Airway epithelial cell (primary cell): Measurements from ENCODE around the gene GOLGA6D. TPM values are rescaled to one million over a fixed set of nuclear protein-coding genes. Genes with fewer than 3 reads are reported as not detected.

Experiments
- total RNA-seq: library from RNA; depleted of rRNA; stranded (reverse); fragments of >200 nt; gene quantifications from 2 replicates; pipeline ENCODE4 v1.2.3, GENCODE V29; 2015

The GOLGA6D gene, protein sequence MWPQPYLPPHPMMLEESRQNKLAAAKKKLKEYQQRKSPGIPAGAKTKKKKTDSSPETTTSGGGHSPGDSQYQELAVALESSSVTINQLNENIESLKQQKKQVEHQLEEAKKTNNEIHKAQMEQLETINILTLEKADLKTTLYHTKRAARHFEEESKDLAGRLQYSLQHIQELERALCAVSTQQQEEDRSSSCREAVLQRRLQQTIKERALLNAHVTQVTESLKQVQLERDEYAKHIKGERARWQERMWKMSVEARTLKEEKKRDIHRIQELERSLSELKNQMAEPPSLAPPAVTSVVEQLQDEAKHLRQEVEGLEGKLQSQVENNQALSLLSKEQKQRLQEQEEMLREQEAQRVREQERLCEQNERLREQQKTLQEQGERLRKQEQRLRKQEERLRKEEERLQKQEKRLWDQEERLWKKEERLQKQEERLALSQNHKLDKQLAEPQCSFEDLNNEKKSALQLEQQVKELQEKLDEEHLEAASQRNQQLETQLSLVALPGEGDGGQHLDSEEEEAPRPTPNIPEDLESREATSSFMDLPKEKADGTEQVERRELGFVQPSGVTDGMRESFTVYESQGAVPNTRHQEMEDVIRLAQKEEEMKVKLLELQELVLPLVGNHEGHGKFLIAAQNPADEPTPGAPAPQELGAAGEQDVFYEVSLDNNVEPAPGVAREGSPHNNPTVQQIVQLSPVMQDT
- total RNA-seq: not detected in 2 replicates

GRCh38 chr15:75282572-75282971 lies at the start of gene GOLGA6D:
Gene GOLGA6D, plus strand, starts transcription at chr15:75282835. Its CDS starts 41 bp downstream, at chr15:75282876.

DNA sequence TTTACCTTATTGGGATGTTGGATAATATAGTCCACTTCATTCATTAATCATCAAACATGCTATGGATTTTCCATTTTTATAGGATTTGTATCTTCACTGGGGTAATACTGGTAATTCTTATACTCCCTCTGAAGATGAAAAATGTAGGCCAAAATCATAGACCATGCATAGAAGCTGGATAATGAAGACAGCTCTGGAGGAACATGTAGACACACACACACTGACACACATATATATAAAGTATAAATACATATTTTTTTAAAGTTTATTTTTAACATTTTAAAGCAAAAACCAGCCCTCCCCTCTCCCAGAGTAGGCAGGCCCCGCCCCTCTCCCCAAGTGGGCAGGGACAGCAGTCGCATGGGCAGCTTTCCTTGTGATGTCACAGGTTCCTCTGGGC lies 24.6 kb upstream of the GOLGA6D start, which contains the start of gene GOLGA6C:
Gene GOLGA6C (plus strand): TSS at position 301 of the 400 bp plus-strand sequence. CDS start 265 bp downstream, outside the sequence.

DNA sequence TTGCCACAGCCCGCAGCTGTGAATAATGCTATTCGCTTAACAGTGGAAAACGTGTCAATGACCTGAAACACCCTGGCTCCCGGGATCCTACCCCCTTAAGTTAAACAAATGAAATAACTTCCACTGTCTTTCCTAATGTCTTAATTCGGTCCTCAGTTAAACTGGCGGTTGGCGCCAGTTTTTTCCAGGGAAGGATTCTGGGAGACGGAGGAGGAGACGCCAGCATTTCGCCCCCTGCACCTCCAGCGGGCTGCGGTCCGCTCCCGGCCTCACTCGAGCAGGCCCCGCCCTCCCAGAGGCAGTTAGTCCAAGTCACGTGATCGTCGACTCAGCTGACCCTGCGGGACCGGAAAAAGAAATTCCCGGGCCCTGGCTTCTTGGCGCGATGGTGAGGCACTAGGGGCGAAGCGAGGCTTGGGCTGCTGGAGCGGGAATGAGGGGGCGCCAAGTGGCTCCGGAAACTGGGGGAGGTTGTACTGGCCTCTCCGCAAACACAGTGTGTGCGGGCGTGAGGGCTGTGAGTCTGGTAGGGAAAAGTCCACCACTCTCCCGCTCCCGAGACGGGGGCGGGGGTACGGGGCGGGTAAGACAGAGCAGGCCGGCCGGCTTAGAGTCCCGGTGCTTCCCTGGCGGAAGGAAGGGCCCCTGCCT lies 53.2 kb downstream of the GOLGA6D start, which contains the start of gene COMMD4:
Gene COMMD4 (plus strand): TSS at position 359 of the 651 bp plus-strand sequence. CDS start 27 bp downstream, at position 386.

Other genes with a start within 250 kb of the GOLGA6D start
- 11.6 and 14.9 TPM in 2 replicates for gene C15orf39, start 81.0 kb upstream of the GOLGA6D start, total RNA-seq
- not detected in 2 replicates for gene GOLGA6C, start 24.5 kb upstream of the GOLGA6D start, total RNA-seq
- gene COMMD4, start 53.2 kb downstream of the GOLGA6D start, total RNA-seq: 89.4 and 103 TPM in 2 replicates
- gene NEIL1, start 64.2 kb downstream of the GOLGA6D start, total RNA-seq: 11.1 and 12.4 TPM in 2 replicates
- 53.0 and 61.4 TPM in 2 replicates for gene MAN2C1, start 85.8 kb downstream of the GOLGA6D start, total RNA-seq
- 24.8 and 27.7 TPM in 2 replicates for gene SIN3A, start 168.9 kb downstream of the GOLGA6D start, total RNA-seq